Measurements from ENCODE around the gene CXXC5. TPM values are rescaled to one million over a fixed set of nuclear protein-coding genes. Genes with fewer than 3 reads are reported as not detected.
A peak's percentile ranks its signal among the peaks of the same experiment; 100 is the strongest.

CXXC5 gene
- total and polyA plus RNA-seq, 9 of the 15 experiments (the other 6 are each of a cell fraction or from before 2014, with no cell fraction given) = 1.9 to 123 (median 45.8) TPM

DNA sequence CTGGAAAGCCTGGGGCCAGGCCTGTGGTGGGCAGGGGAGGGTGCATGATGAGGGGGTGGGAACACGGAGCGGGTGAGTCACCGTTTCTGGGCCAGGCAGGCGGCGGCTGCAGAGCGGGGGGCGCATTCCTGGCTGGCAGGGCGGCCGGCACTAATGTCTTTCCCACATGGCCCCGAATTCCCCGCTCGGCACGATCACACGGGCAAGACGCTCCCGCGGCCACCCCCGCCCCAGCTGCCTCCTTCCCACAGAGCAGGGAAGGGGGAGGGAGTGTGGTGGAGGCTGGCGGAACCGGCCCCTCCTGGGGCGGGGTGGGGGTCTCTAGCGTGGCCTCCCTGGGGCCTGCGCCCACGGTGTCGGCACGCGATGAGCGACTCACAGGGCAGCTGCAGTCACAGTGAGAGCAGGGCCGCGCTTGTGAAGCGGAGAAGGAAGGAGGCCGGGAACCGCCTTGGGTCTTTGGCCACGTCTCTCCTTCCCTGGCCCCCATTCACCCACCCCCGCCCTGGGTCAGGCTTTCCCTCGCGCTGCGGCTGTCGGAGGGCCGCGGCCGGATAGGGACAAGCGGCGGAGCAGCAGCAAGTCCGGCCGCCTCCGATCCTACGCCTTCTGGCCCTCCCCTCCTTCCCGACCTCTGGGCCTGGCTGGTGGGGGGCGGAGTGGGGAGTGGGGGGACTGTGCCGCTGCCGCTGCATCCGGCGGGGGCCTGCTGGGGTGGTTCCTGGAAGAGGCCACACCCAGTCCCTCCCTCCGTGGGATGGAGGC, 48.9 kb downstream of the CXXC5 start:
- Histone ChIP-seq H3K9ac (ENCODE audit: insufficient read depth in 1 of 2, low read depth in 2 of 2, low read length in 2 of 2) (peak overlapping the region; percentile 92 to 96), H3K9me1 (ENCODE audit: control insufficient read depth, insufficient read depth, low read length) (no peaks in the 10 kb centered on the region), H3K27ac (ENCODE audit: extremely low read depth, low read depth, low read length) (peak overlapping the region; percentile 97), H3K36me3 (ENCODE audit: control insufficient read depth, insufficient read depth, low read length) (no peaks in the 10 kb centered on the region), H3K9me3 (replicated peaks; ENCODE audit: control insufficient read depth, insufficient read depth, low read depth, low read length) (no peaks in the 10 kb centered on the region), H3K4me2 (ENCODE audit: insufficient read depth, low read length) (peak overlapping the region; percentile 86), H2AFZ (ENCODE audit: low read depth, low read length) (peak overlapping the region; percentile 84), H4K20me1 (replicated peaks; ENCODE audit: control insufficient read depth, insufficient read depth, low read length) (no peaks in the 10 kb centered on the region), H3K27me3 (ENCODE audit: control insufficient read depth in 2 of 2, insufficient read depth in 2 of 2, low read length in 2 of 2) (no peaks in the 10 kb centered on the region), H3K4me3 (peak overlapping the region; percentile 55), H3K4me1 (replicated peaks in 1 of 2; ENCODE audit: control insufficient read depth in 2 of 2, insufficient read depth in 2 of 2, low read length in 2 of 2) (peaks cover 58 to 66% of the 10 kb centered on the region in 2 experiments), H3K79me2 (ENCODE audit: control insufficient read depth, insufficient read depth, low read length) (peaks cover 12% of the 10 kb centered on the region; the same call in 2 of the 3 replicates)
- 0% methylated on average over 17 of the region's 55 CpGs for WGBS (ENCODE audit: insufficient coverage, low coverage, missing lambda C conversion rate)
- FAIRE-seq (no peak), DNase-seq (ENCODE audit: extremely low read depth in 1 of 4, low spot score in 3 of 4) (peak; percentile 92 to 94 (median 92)), ATAC-seq (peak; percentile 85)
- in situ Hi-C loops (cut with MboI) (no loop called here), intact Hi-C loops (cut with micrococcal nuclease) (loop anchor here (1.0 to 10.0 kb wide), 4 partner anchors 14 to 132 kb away; partner anchors contain the start of genes CXXC5 and UBE2D2)
- CTCF ChIA-PET (ENCODE audit: low intra/inter-chr PET ratio) = no interaction called here
- BruUV-seq (replicated peaks) = TSS peak; percentile 83
- POLR2A ChIA-PET = interaction anchor here (1.0 to 2.2 kb wide), 4 partner anchors 11 to 46 kb away, joined by 4 to 16 read pairs (median 6); no protein-coding TSS in a partner anchor
- peak; percentile 56 for TF ChIP-seq CREM (IDR thresholded peaks at IDR 0.05; ENCODE audit: low read depth)
- no peak for TF ChIP-seq SREBF2 (CRISPR knock-in tag; IDR thresholded peaks at IDR 0.05)
- TF ChIP-seq SMAD1 (IDR thresholded peaks at IDR 0.05; ENCODE audit: low read depth, low read length, partially characterized antibody) = peak; percentile 18
- TF ChIP-seq, protein P1, sequence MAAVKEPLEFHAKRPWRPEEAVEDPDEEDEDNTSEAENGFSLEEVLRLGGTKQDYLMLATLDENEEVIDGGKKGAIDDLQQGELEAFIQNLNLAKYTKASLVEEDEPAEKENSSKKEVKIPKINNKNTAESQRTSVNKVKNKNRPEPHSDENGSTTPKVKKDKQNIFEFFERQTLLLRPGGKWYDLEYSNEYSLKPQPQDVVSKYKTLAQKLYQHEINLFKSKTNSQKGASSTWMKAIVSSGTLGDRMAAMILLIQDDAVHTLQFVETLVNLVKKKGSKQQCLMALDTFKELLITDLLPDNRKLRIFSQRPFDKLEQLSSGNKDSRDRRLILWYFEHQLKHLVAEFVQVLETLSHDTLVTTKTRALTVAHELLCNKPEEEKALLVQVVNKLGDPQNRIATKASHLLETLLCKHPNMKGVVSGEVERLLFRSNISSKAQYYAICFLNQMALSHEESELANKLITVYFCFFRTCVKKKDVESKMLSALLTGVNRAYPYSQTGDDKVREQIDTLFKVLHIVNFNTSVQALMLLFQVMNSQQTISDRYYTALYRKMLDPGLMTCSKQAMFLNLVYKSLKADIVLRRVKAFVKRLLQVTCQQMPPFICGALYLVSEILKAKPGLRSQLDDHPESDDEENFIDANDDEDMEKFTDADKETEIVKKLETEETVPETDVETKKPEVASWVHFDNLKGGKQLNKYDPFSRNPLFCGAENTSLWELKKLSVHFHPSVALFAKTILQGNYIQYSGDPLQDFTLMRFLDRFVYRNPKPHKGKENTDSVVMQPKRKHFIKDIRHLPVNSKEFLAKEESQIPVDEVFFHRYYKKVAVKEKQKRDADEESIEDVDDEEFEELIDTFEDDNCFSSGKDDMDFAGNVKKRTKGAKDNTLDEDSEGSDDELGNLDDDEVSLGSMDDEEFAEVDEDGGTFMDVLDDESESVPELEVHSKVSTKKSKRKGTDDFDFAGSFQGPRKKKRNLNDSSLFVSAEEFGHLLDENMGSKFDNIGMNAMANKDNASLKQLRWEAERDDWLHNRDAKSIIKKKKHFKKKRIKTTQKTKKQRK (IDR thresholded peaks at IDR 0.05; ENCODE audit: borderline replicate concordance, low read depth, low read length) = no peak
- TF ChIP-seq, protein P2, sequence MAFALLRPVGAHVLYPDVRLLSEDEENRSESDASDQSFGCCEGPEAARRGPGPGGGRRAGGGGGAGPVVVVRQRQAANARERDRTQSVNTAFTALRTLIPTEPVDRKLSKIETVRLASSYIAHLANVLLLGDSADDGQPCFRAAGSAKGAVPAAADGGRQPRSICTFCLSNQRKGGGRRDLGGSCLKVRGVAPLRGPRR (CRISPR knock-in tag; IDR thresholded peaks at IDR 0.05) = no peak
- TF ChIP-seq, protein P3, sequence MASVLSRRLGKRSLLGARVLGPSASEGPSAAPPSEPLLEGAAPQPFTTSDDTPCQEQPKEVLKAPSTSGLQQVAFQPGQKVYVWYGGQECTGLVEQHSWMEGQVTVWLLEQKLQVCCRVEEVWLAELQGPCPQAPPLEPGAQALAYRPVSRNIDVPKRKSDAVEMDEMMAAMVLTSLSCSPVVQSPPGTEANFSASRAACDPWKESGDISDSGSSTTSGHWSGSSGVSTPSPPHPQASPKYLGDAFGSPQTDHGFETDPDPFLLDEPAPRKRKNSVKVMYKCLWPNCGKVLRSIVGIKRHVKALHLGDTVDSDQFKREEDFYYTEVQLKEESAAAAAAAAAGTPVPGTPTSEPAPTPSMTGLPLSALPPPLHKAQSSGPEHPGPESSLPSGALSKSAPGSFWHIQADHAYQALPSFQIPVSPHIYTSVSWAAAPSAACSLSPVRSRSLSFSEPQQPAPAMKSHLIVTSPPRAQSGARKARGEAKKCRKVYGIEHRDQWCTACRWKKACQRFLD (CRISPR knock-in tag; IDR thresholded peaks at IDR 0.05) = peak; percentile 35; the same call in 1 of the 2 replicates
- no peak for TF ChIP-seq ZNF24 (IDR thresholded peaks at IDR 0.05)
- TF ChIP-seq ZNF384 (IDR thresholded peaks at IDR 0.05; ENCODE audit: low read depth, low read length) = no peak
- TF ChIP-seq, protein P4, sequence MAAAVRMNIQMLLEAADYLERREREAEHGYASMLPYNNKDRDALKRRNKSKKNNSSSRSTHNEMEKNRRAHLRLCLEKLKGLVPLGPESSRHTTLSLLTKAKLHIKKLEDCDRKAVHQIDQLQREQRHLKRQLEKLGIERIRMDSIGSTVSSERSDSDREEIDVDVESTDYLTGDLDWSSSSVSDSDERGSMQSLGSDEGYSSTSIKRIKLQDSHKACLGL (CRISPR knock-in tag; IDR thresholded peaks at IDR 0.05; ENCODE audit: borderline replicate concordance, poor library complexity, severe bottlenecking) = no peak
- no peak for TF ChIP-seq MAFK (IDR thresholded peaks at IDR 0.05; ENCODE audit: low read length)
- TF ChIP-seq, protein P5, sequence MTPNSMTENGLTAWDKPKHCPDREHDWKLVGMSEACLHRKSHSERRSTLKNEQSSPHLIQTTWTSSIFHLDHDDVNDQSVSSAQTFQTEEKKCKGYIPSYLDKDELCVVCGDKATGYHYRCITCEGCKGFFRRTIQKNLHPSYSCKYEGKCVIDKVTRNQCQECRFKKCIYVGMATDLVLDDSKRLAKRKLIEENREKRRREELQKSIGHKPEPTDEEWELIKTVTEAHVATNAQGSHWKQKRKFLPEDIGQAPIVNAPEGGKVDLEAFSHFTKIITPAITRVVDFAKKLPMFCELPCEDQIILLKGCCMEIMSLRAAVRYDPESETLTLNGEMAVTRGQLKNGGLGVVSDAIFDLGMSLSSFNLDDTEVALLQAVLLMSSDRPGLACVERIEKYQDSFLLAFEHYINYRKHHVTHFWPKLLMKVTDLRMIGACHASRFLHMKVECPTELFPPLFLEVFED (CRISPR knock-in tag; conservative IDR thresholded peaks at IDR 0.05) = no peak
- TF ChIP-seq FOS (IDR thresholded peaks at IDR 0.05; ENCODE audit: extremely low read depth, insufficient read length) = peak; percentile 35
- TF ChIP-seq ZBTB1 (CRISPR knock-in tag; IDR thresholded peaks at IDR 0.05; ENCODE audit: borderline replicate concordance, low read depth) = no peak
- TF ChIP-seq ZNF584 (CRISPR knock-in tag; IDR thresholded peaks at IDR 0.05; ENCODE audit: low read depth) = no peak

Data from K562 (cell line).